Activated B cell treated with CpG ODN at 0.5 μM for 24 hours (primary cell): Measurements from ENCODE around the gene CNNM2. TPM values are rescaled to one million over a fixed set of nuclear protein-coding genes. Genes with fewer than 3 reads are reported as not detected.

Experiments used
- ATAC-seq: fragments of 200-7000 bp; cut with Tn5 transposase; one replicate; pipeline ENCODE4 v1.10.0; 2021; ENCODE audit warnings: low read depth, mild to moderate bottlenecking, moderate library complexity
- CTCF ChIA-PET: fragments of 350-600 bp; sonication (Branson Sonifier 250); formaldehyde crosslinking; loops from one replicate; lab custom pipeline; 2021; ENCODE audit warnings: antibody characterized with exemption; lab: Charles Lee
- POLR2A ChIA-PET: fragments of 350-600 bp; sonication (Branson Sonifier 250); formaldehyde crosslinking; loops from one replicate; lab custom pipeline; 2021; ENCODE audit warnings: antibody characterized with exemption; lab: Charles Lee
- DNase-seq: peaks from one replicate; pipeline ENCODE4 v3.0.0; 2022
- H3K27ac Mint-ChIP-seq: one replicate; pipeline ENCODE4 v1.8.0; 2020; ENCODE audit warnings: mixed read lengths
- H3K27me3 Mint-ChIP-seq: one replicate; pipeline ENCODE4 v1.8.0; 2021; ENCODE audit warnings: mixed read lengths
- H3K36me3 Mint-ChIP-seq: one replicate; pipeline ENCODE4 v1.8.0; 2021; ENCODE audit warnings: low read depth, mixed read lengths
- H3K4me1 Mint-ChIP-seq: one replicate; pipeline ENCODE4 v1.8.0; 2021; ENCODE audit warnings: mixed read lengths
- H3K4me3 Mint-ChIP-seq: one replicate; pipeline ENCODE4 v1.8.0; 2020; ENCODE audit warnings: mild to moderate bottlenecking, mixed read lengths
- H3K9me3 Mint-ChIP-seq: one replicate; pipeline ENCODE4 v1.8.0; 2020; ENCODE audit warnings: mixed read lengths
- intact Hi-C: fragments of 100-400 bp; cut with micrococcal nuclease; formaldehyde crosslinking; loops from one replicate; pipeline ENCODE4 v1.15.1; 2024
- total RNA-seq: library from RNA; stranded (reverse); gene quantifications from 2 replicates; pipeline ENCODE4 v1.2.3, GENCODE V29; 2022
- TF ChIP-seq, protein P1 (sequence below): fragments of 200-600 bp; IDR thresholded peaks from one replicate; pipeline ENCODE4 v1.8.0; 2022; ENCODE audit warnings: antibody characterized with exemption, mild to moderate bottlenecking

CNNM2 gene
- total RNA-seq, 1 donor from 2014 or later = 7.3 TPM

- no peak for ATAC-seq
Observed at GRCh38 chr10:103104721-103105120, 186.6 kb downstream of the CNNM2 start.

DNA sequence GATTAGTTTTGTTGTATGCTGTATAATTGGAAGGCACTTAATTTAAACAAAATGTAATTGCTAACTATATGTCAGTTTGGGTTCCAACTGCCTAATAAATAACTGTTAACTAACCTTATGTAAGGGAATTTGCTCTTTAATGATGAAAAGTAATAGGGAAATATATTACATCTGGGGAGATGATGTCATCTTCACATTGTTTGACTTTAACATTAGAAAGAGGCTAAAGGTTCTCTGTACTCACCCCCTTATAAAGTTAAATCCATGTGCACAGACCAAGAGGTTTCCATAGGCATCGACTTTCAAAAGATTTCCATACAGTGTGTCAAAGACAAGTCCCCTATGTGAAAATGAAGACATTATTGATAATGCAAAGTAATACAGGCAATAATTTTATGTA lies 187.4 kb downstream of the CNNM2 start:
- no peak for ATAC-seq
- POLR2A ChIA-PET = interaction anchor here (0.5 kb wide), 1 partner anchor 82 kb away, joined by 3 read pairs; no protein-coding TSS in a partner anchor
- peaks cover 2% of the 10 kb centered on the region for H3K4me1 Mint-ChIP-seq
- TF ChIP-seq, protein P1, sequence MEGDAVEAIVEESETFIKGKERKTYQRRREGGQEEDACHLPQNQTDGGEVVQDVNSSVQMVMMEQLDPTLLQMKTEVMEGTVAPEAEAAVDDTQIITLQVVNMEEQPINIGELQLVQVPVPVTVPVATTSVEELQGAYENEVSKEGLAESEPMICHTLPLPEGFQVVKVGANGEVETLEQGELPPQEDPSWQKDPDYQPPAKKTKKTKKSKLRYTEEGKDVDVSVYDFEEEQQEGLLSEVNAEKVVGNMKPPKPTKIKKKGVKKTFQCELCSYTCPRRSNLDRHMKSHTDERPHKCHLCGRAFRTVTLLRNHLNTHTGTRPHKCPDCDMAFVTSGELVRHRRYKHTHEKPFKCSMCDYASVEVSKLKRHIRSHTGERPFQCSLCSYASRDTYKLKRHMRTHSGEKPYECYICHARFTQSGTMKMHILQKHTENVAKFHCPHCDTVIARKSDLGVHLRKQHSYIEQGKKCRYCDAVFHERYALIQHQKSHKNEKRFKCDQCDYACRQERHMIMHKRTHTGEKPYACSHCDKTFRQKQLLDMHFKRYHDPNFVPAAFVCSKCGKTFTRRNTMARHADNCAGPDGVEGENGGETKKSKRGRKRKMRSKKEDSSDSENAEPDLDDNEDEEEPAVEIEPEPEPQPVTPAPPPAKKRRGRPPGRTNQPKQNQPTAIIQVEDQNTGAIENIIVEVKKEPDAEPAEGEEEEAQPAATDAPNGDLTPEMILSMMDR = no peak
- no peak overlapping the region for H3K4me3 Mint-ChIP-seq
- intact Hi-C loops = no loop called here
- no peaks in the 10 kb centered on the region for H3K9me3 Mint-ChIP-seq
- no peak for DNase-seq
- peaks cover 69% of the 10 kb centered on the region for H3K36me3 Mint-ChIP-seq
- no peaks in the 10 kb centered on the region for H3K27me3 Mint-ChIP-seq
- H3K27ac Mint-ChIP-seq = no peak overlapping the region
- CTCF ChIA-PET = interaction anchor here (0.9 to 1.3 kb wide), 2 partner anchors 139 kb away, joined by 3 to 5 read pairs; no protein-coding TSS in a partner anchor

More at GRCh38 chr10:103104721-103105120, 186.6 kb downstream of the CNNM2 start:
- H3K4me1 Mint-ChIP-seq = peaks cover 2% of the 10 kb centered on the region
- H3K9me3 Mint-ChIP-seq = no peaks in the 10 kb centered on the region
- H3K27me3 Mint-ChIP-seq = no peaks in the 10 kb centered on the region
- ChIA-PET CTCF (no interaction called here), POLR2A (interaction anchor here (0.5 kb wide), 1 partner anchor 82 kb away, joined by 3 read pairs; no protein-coding TSS in a partner anchor)
- TF ChIP-seq, protein P1 = no peak
- no peak overlapping the region for H3K27ac Mint-ChIP-seq
- intact Hi-C loops = loop anchor here (5.0 kb wide), 1 partner anchor 138 kb away; no protein-coding TSS in a partner anchor
- peaks cover 73% of the 10 kb centered on the region for H3K36me3 Mint-ChIP-seq
- H3K4me3 Mint-ChIP-seq = no peak overlapping the region
- no peak for DNase-seq

- Mint-ChIP-seq H3K4me1 (peaks cover 2% of the 10 kb centered on the region), H3K4me3 (no peak overlapping the region), H3K36me3 (peaks cover 71% of the 10 kb centered on the region), H3K27me3 (no peaks in the 10 kb centered on the region), H3K27ac (no peak overlapping the region), H3K9me3 (no peaks in the 10 kb centered on the region)
- CTCF ChIA-PET = interaction anchor here (0.9 to 1.3 kb wide), 3 partner anchors 86 to 138 kb away, joined by 3 to 5 read pairs (median 3); no protein-coding TSS in a partner anchor
- TF ChIP-seq, protein P1 = no peak
- DNase-seq (no peak), ATAC-seq (no peak)
- intact Hi-C loops = no loop called here
- POLR2A ChIA-PET = no interaction called here
Observed at GRCh38 chr10:103106539-103106938, 188.4 kb downstream of the CNNM2 start.

DNA sequence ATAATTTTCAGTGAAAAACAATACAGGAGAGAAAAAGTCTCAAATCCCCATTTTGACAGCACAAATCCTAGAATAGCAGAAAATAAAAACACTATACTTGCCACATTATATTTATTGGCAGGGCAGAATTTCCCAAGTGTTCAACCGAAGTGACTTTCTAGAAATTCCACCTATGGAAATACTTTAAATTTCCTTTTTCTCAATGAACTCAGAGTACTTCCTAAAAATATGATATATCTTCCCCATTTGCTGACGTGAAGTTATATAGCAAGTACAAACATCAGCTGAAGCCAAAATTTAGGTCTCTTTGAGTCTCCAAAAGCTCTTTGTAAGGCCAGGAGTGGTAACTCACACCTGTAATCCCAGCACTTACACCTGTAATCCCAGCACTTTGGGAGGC lies 191.7 kb downstream of the CNNM2 start:
- ATAC-seq = no peak
- no peak for DNase-seq
- Mint-ChIP-seq H3K4me1 (peaks cover 2% of the 10 kb centered on the region), H3K36me3 (peaks cover 48% of the 10 kb centered on the region), H3K9me3 (no peaks in the 10 kb centered on the region), H3K27me3 (no peaks in the 10 kb centered on the region), H3K4me3 (no peak overlapping the region), H3K27ac (no peak overlapping the region)
- TF ChIP-seq, protein P1 = no peak
- ChIA-PET POLR2A (interaction anchor here (1.6 kb wide), 1 partner anchor 83 kb away, joined by 5 read pairs; the partner anchor contains the start of gene NT5C2), CTCF (no interaction called here)
- intact Hi-C loops = no loop called here

DNA sequence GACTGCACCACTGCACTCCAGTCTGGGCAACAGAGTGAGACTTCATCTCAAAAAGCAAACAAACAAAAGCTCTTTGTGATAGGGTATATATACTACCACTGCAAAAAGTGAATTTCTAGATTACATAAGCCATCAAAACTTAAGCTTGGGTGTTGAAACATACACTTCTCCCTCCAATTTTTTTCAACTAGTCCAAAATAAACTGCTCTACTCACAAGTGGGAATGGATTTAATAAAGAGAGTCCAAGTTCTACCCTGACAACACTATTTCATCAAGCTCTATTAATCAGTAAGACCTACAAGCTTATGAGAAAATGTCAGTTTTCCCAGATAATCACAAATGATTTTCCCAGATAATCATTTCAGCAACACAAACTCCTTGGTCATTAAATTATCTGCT lies 192.3 kb downstream of the CNNM2 start:
- ATAC-seq (no peak), DNase-seq (no peak)
- peaks cover 2% of the 10 kb centered on the region for H3K4me1 Mint-ChIP-seq
- H3K9me3 Mint-ChIP-seq = no peaks in the 10 kb centered on the region
- H3K27me3 Mint-ChIP-seq = no peaks in the 10 kb centered on the region
- ChIA-PET CTCF (interaction anchor here (1.3 kb wide), 1 partner anchor 134 kb away, joined by 6 read pairs; no protein-coding TSS in a partner anchor), POLR2A (interaction anchor here (1.6 kb wide), 1 partner anchor 82 kb away, joined by 5 read pairs; the partner anchor contains the start of gene NT5C2)
- intact Hi-C loops = no loop called here
- TF ChIP-seq, protein P1 = no peak
- H3K27ac Mint-ChIP-seq = no peak overlapping the region
- no peak overlapping the region for H3K4me3 Mint-ChIP-seq
- peaks cover 47% of the 10 kb centered on the region for H3K36me3 Mint-ChIP-seq
